Large intestine (tissue), 3 donors: Measurements from ENCODE around the gene PDGFA. TPM values are rescaled to one million over a fixed set of nuclear protein-coding genes. Genes with fewer than 3 reads are reported as not detected.

Experiments used
- DNase-seq, 2 donors: peaks; one replicate each; pipeline versions ENCODE4 v3.0.0 to v3.0.0-alpha.2; 2013
- H3K27ac ChIP-seq: one replicate; pipeline ENCODE4 v1.5.1; 2013; ENCODE audit warnings: low read length
- H3K27me3 ChIP-seq: 2 replicates; pipeline ENCODE4 v1.6.1; 2013; ENCODE audit warnings: low read length; ENCODE audit not compliant: control insufficient read depth, insufficient read depth
- H3K36me3 ChIP-seq: 2 replicates; pipeline ENCODE4 v1.6.1; 2013; ENCODE audit warnings: low read length; ENCODE audit not compliant: control insufficient read depth, insufficient read depth
- H3K4me1 ChIP-seq: one replicate; pipeline ENCODE4 v1.6.1; 2013; ENCODE audit warnings: low read length; ENCODE audit not compliant: control insufficient read depth, insufficient read depth
- H3K4me3 ChIP-seq: one replicate; pipeline ENCODE4 v1.5.1; 2013; ENCODE audit warnings: low read length
- H3K9me3 ChIP-seq: one replicate; pipeline ENCODE4 v1.6.1; 2013; ENCODE audit warnings: mild to moderate bottlenecking, low read depth, low read length, moderate library complexity; ENCODE audit not compliant: control insufficient read depth
- WGBS: methylation state at CpG from one replicate; pipeline ENCODE4 v1.1.5; 2013; ENCODE audit warnings: low lambda C conversion rate; ENCODE audit not compliant: insufficient coverage; 5-methylcytosine and 5-hydroxymethylcytosine counted together
- polyA plus RNA-seq: library from polyadenylated mRNA; unstranded; fragments of 120-200 nt; gene quantifications from one replicate; pipeline ENCODE4 v1.2.1, GENCODE V29; 2013

PDGFA gene
- polyA plus RNA-seq, 1 donor: 104 TPM

- Histone ChIP-seq H3K4me3 (no peak overlapping the region), H3K36me3 (no peaks in the 10 kb centered on the region), H3K27me3 (no peaks in the 10 kb centered on the region), H3K27ac (no peak overlapping the region), H3K9me3 (peaks cover 12% of the 10 kb centered on the region), H3K4me1 (peaks cover 20% of the 10 kb centered on the region)
- DNase-seq: no peak
- 80% methylated on average over 1 of the region's 20 CpGs for WGBS
These were observed 40.3 kb downstream of the PDGFA start for GRCh38 chr7:479115-479947.

- Histone ChIP-seq H3K27me3 (no peaks in the 10 kb centered on the region), H3K27ac (no peak overlapping the region), H3K4me1 (peaks cover 12% of the 10 kb centered on the region), H3K4me3 (no peak overlapping the region), H3K9me3 (peaks cover 13% of the 10 kb centered on the region), H3K36me3 (no peaks in the 10 kb centered on the region)
- DNase-seq: no peak
- WGBS: no CpG with 5 or more reads among the region's 17 CpGs
These were observed 41.9 kb downstream of the PDGFA start for GRCh38 chr7:477626-478220.

GRCh38 chr7:476736-477360, 42.8 kb downstream of the PDGFA start:
- WGBS: no CpG with 5 or more reads among the region's 33 CpGs
- H3K27me3 ChIP-seq: no peaks in the 10 kb centered on the region
- peaks cover 8% of the 10 kb centered on the region for H3K9me3 ChIP-seq
- H3K4me3 ChIP-seq: no peak overlapping the region
- H3K4me1 ChIP-seq: peaks cover 19% of the 10 kb centered on the region
- no peak for DNase-seq
- H3K36me3 ChIP-seq: no peaks in the 10 kb centered on the region
- H3K27ac ChIP-seq: no peak overlapping the region

- H3K9me3 ChIP-seq: peaks cover 11% of the 10 kb centered on the region
- H3K4me1 ChIP-seq: peaks cover 24% of the 10 kb centered on the region
- no CpG with 5 or more reads among the region's 15 CpGs for WGBS
- H3K36me3 ChIP-seq: no peaks in the 10 kb centered on the region
- DNase-seq: no peak
- H3K27me3 ChIP-seq: no peaks in the 10 kb centered on the region
- no peak overlapping the region for H3K27ac ChIP-seq
- H3K4me3 ChIP-seq: no peak overlapping the region
These were observed 43.6 kb downstream of the PDGFA start for GRCh38 chr7:475951-476441.

GRCh38 chr7:475425-475728, 44.3 kb downstream of the PDGFA start:
- H3K4me1 ChIP-seq: peaks cover 18% of the 10 kb centered on the region
- no peak overlapping the region for H3K4me3 ChIP-seq
- WGBS: no CpG with 5 or more reads among the region's 7 CpGs
- no peaks in the 10 kb centered on the region for H3K36me3 ChIP-seq
- no peak for DNase-seq
- no peak overlapping the region for H3K27ac ChIP-seq
- H3K9me3 ChIP-seq: peaks cover 11% of the 10 kb centered on the region
- H3K27me3 ChIP-seq: no peaks in the 10 kb centered on the region

GRCh38 chr7:474605-475424, 44.8 kb downstream of the PDGFA start:
- Histone ChIP-seq H3K4me1 (peaks cover 15% of the 10 kb centered on the region), H3K27me3 (no peaks in the 10 kb centered on the region), H3K9me3 (peaks cover 11% of the 10 kb centered on the region), H3K36me3 (no peaks in the 10 kb centered on the region), H3K4me3 (no peak overlapping the region), H3K27ac (no peak overlapping the region)
- no peak for DNase-seq
- WGBS: no CpG with 5 or more reads among the region's 23 CpGs

- Histone ChIP-seq H3K4me3 (no peak overlapping the region), H3K4me1 (peaks cover 15% of the 10 kb centered on the region), H3K27me3 (no peaks in the 10 kb centered on the region), H3K27ac (no peak overlapping the region), H3K36me3 (no peaks in the 10 kb centered on the region), H3K9me3 (peaks cover 16% of the 10 kb centered on the region)
- DNase-seq: no peak
- WGBS: 88% methylated on average over 1 of the region's 14 CpGs
These were observed 45.6 kb downstream of the PDGFA start for GRCh38 chr7:473870-474604.

- Histone ChIP-seq H3K9me3 (peaks cover 16% of the 10 kb centered on the region), H3K36me3 (no peaks in the 10 kb centered on the region), H3K27me3 (no peaks in the 10 kb centered on the region), H3K4me1 (peaks cover 15% of the 10 kb centered on the region), H3K4me3 (no peak overlapping the region), H3K27ac (no peak overlapping the region)
- no CpG with 5 or more reads among the region's 18 CpGs for WGBS
- no peak for DNase-seq
These were observed 46.4 kb downstream of the PDGFA start for GRCh38 chr7:473211-473734.

GRCh38 chr7:472640-472957, 47.0 kb downstream of the PDGFA start:
- DNase-seq: no peak
- no peak overlapping the region for H3K4me3 ChIP-seq
- WGBS: 100% methylated on average over 3 of the region's 4 CpGs
- no peaks in the 10 kb centered on the region for H3K27me3 ChIP-seq
- H3K4me1 ChIP-seq: peaks cover 15% of the 10 kb centered on the region
- peaks cover 16% of the 10 kb centered on the region for H3K9me3 ChIP-seq
- no peaks in the 10 kb centered on the region for H3K36me3 ChIP-seq
- peak overlapping the region; percentile 18 for H3K27ac ChIP-seq
